Ascending aorta (tissue), 2 donors: ENCODE results near the gene SKI. TPM values are rescaled to one million over a fixed set of nuclear protein-coding genes. Genes with fewer than 3 reads are reported as not detected.

Experiments used
- DNase-seq, 2 donors: peaks; one replicate each; pipeline ENCODE4 v3.0.0-alpha.2; 2019; ENCODE audit warnings: low spot score in 2 of 2
- H3K27ac ChIP-seq, 2 donors: fragments of 200-600 bp; sonication (generic); one replicate each; pipeline ENCODE4 v1.5.1; 2016 to 2017; ENCODE audit warnings: mild to moderate bottlenecking in 1 of 2
- H3K27me3 ChIP-seq: fragments of 200-600 bp; sonication (generic); one replicate; pipeline ENCODE4 v1.5.1; 2017
- H3K36me3 ChIP-seq, 2 donors: fragments of 200-600 bp; sonication (generic); one replicate each; pipeline ENCODE4 v1.5.1; 2016
- H3K4me1 ChIP-seq, 2 donors: fragments of 200-600 bp; sonication (generic); one replicate each; pipeline ENCODE4 v1.5.1; 2016 to 2017; ENCODE audit warnings: mild to moderate bottlenecking in 1 of 2
- H3K4me3 ChIP-seq, 2 donors: fragments of 200-600 bp; sonication (generic); one replicate each; pipeline ENCODE4 v1.5.1; 2016 to 2017; ENCODE audit warnings: mild to moderate bottlenecking in 1 of 2
- H3K9me3 ChIP-seq, 2 donors: fragments of 200-600 bp; sonication (generic); one replicate each; pipeline ENCODE4 v1.5.1; 2016
- CTCF ChIP-seq, 3 experiments: fragments of 200-600 bp in 2 of 3; fragments of 450-650 bp in 1 of 3; sonication (generic) in 2 of 3; IDR thresholded peaks; one replicate each; pipeline ENCODE4 v1.5.1; 2016 to 2019; ENCODE audit warnings: antibody characterized with exemption in 3 of 3, mild to moderate bottlenecking in 1 of 3, moderate library complexity in 1 of 3
- intact Hi-C: fragments of 100-400 bp; cut with DNase I; formaldehyde crosslinking; loops from one replicate; pipeline ENCODE4 v1.15.1; 2023
- total RNA-seq: library from RNA; depleted of rRNA; stranded (reverse); fragments of >200 nt; gene quantifications from one replicate; pipeline ENCODE4 v1.1.0, GENCODE V29; 2016

The SKI gene
- total RNA-seq, 1 donor from 2014 or later, result 139 TPM

DNA sequence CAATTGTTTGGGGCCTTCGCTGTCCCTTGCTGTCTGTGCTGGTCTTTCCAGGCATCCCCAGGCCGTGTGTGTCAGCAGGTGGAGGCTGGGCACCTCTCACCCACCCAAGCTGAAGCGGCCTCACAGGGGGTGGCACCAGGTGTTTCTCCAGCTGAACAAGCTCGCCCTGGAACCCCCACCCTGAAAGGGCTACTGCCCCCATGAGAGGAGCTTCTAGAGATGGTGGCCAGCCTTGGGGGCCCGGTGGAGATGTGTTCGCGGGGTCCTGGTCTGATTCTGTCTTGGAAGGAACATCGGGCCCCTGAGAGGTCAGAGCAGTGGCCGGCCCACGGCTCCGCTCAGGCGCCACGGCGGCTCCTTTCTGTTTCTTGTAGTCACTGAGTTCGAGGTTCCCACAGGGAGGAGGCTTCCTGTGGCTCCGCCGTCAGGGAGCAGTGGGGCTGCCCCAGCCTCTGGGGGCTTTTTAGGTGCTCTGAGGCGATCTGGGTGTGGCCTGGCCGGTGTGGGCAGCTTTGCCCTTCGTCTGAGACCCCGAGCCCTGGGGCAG lies 46.9 kb downstream of the SKI start:
- peaks cover 3 to 6% of the 10 kb centered on the region in 2 donors for H3K36me3 ChIP-seq
- peak overlapping the region; percentile 68 to 72 for H3K27ac ChIP-seq
- H3K27me3 ChIP-seq, result no peaks in the 10 kb centered on the region
- H3K9me3 ChIP-seq, result no peaks in the 10 kb centered on the region
- no peak overlapping the region for H3K4me3 ChIP-seq
- intact Hi-C loops, result loop anchor here (5.0 kb wide), 1 partner anchor 43 kb away; no protein-coding TSS in a partner anchor
- no peak for TF ChIP-seq CTCF (IDR thresholded peaks at IDR 0.05)
- no peak for DNase-seq
- peaks cover 66 to 99% of the 10 kb centered on the region in 2 donors for H3K4me1 ChIP-seq

DNA sequence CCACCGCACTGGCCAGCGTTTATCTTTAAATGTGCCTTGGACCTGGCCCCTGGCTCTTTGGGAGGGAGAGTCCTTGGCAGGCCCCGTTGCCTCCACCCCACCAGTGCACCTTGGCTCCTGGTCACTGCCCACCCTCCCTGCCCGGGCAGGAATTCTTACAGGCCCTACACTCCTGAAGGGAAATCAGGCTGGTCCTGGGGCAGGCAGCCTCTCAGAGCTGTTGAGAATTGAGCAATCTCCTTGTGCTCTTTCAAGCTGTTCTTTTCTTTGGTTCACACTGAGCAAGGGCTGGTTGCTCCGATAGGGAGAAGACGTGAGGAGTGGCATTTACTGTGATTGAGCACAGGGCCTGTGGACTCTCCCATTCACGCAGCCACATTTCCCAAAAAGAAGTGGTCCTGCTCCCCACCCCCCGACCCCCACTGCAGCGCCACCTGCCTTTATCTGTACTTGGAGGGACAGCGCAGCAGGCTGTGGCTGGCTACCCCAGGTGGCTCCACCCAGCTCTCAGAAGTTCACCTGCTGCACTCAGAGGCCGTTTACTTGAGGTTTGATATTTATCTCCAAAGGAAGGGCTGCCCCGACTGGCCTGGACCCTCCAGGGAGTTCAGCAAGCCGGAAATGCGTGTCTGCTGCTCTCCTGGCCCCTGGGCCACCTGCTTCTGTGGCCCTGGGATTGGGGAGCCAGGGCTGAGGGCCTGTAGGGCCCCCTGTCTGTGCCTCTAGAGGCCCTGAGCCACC lies 47.8 kb downstream of the SKI start:
- intact Hi-C loops, result loop anchor here (5.0 kb wide), 1 partner anchor 44 kb away; no protein-coding TSS in a partner anchor
- Histone ChIP-seq H3K4me1 (peaks cover 59 to 93% of the 10 kb centered on the region in 2 donors), H3K27me3 (no peaks in the 10 kb centered on the region), H3K4me3 (no peak overlapping the region), H3K9me3 (no peaks in the 10 kb centered on the region), H3K36me3 (peaks cover 3 to 6% of the 10 kb centered on the region in 2 donors), H3K27ac (peak overlapping the region; percentile 68 to 72)
- TF ChIP-seq CTCF (IDR thresholded peaks at IDR 0.05), result no peak
- DNase-seq, result no peak

DNA sequence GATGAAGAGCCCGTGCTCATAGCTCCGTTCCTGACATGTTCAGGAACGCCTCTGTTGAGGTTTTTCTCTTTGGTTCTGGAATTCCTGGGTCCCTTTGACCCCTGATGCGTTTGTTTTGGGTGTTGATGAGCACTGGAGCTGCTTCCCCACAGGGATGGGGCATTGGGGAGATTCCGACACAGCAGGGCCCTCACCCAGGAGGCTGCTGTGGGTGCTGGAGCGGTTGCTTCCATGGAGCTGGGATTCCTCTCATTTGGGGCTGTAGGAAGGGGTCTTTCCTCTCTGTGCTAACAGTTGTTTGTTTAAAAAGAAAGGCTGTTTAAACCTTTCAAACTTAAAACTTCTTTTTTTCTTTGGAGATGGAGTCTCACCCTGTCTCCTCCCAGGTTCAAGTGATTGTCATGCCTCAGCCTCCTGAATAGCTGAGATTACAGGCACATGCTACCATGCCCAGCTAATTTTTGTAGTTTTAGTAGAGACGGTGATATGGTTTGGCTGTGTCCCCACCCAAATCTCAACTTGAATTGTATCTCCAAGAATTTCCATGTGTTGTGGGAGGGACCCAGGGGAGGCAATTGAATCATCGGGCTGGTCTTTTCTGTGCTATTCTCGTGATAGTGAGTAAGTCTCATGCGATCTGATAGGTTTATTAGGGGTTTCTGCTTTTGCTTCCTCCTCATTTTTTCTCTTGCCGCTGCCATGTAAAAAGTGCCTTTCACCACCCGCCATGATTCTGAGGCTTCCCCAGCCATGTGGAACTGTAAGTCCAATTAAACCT lies 48.9 kb downstream of the SKI start:
- TF ChIP-seq CTCF (IDR thresholded peaks at IDR 0.05), result no peak
- Histone ChIP-seq H3K4me3 (peak overlapping the region in 1 of 2 donors; percentile 5), H3K27ac (peak overlapping the region; percentile 72 to 86), H3K27me3 (no peaks in the 10 kb centered on the region), H3K4me1 (peaks cover 49 to 82% of the 10 kb centered on the region in 2 donors), H3K36me3 (peaks cover 3 to 6% of the 10 kb centered on the region in 2 donors), H3K9me3 (no peaks in the 10 kb centered on the region)
- DNase-seq, result no peak
- intact Hi-C loops, result loop anchor here (5.0 kb wide), 1 partner anchor 45 kb away; no protein-coding TSS in a partner anchor

DNA sequence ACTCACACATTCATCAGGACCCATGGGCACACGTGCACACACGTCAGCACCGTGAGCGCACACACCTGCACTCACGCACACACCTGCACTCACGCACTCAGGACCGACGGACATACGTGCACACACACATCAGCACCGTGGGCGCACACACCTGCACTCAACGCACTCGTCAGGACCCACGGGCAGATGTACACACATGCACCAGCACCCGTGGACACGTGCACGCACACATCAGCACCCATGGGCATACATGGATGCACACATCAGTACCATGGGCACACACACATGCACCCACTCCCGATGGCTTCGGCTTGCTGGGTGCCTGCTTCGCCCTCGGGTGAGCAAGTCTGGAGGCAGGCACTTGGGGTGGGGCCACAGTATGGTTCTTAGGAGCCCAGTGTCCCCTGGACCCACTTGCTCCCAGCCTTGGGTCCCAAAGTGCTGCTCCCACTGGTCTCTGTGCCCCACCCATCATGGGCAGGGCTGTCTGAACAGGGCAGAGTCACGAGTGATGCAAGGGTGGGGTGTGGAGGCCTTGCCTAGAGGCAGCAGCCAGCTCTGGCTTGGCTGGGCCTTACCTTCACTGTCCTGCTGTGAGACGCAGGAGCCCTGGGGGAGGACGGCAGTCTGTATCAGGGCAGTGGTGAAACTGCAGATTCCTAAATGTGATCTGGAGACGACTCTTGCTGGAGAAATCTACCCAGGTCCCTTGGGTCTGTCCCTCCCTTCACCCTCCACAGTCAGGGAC lies 49.8 kb downstream of the SKI start:
- Histone ChIP-seq H3K9me3 (no peaks in the 10 kb centered on the region), H3K4me3 (peak overlapping the region in 1 of 2 donors; percentile 5), H3K27me3 (no peaks in the 10 kb centered on the region), H3K36me3 (peaks cover 3 to 11% of the 10 kb centered on the region in 2 donors), H3K4me1 (peaks cover 40 to 77% of the 10 kb centered on the region in 2 donors), H3K27ac (peak overlapping the region; percentile 72 to 86)
- no peak for TF ChIP-seq CTCF (IDR thresholded peaks at IDR 0.05)
- intact Hi-C loops, result loop anchor here (5.0 kb wide), 1 partner anchor 46 kb away; no protein-coding TSS in a partner anchor
- no peak for DNase-seq
